Psoas muscle (tissue), 8 donors: ENCODE data around the gene H3-3A. TPM values are rescaled to one million over a fixed set of nuclear protein-coding genes. Genes with fewer than 3 reads are reported as not detected.

Source experiments
- ATAC-seq, 4 donors: fragments of 200-7000 bp; cut with Tn5 transposase; one replicate each; pipeline ENCODE4 v1.9.1; 2020; ENCODE audit warnings: moderate library complexity in 3 of 4, mild to moderate bottlenecking in 2 of 4
- DNase-seq, 2 donors: peaks; one replicate each; pipeline ENCODE4 v3.0.0-alpha.2; 2020
- H3K27ac ChIP-seq: fragments of 200-600 bp; one replicate; pipeline ENCODE4 v1.8.0; 2022
- H3K27me3 ChIP-seq, 3 donors: fragments of 200-600 bp in 1 of 3; one replicate each; pipeline versions ENCODE4 v1.6.1 to v1.8.0; 2013 to 2022; ENCODE audit warnings: low read length in 2 of 3, mild to moderate bottlenecking in 2 of 3, moderate library complexity in 1 of 3; ENCODE audit not compliant: insufficient read depth in 3 of 3
- H3K36me3 ChIP-seq, 2 donors: fragments of 200-600 bp in 1 of 2; one replicate each; pipeline versions ENCODE4 v1.6.1 to v1.8.0; 2013 to 2022; ENCODE audit warnings: low read depth in 1 of 2, mild to moderate bottlenecking in 1 of 2, moderate library complexity in 1 of 2; ENCODE audit not compliant: insufficient read depth in 1 of 2
- H3K4me1 ChIP-seq: fragments of 200-600 bp; one replicate; pipeline ENCODE4 v1.8.0; 2022
- H3K4me3 ChIP-seq: fragments of 200-600 bp; one replicate; pipeline ENCODE4 v1.8.0; 2022; ENCODE audit warnings: mild to moderate bottlenecking
- H3K9me3 ChIP-seq: fragments of 200-600 bp; one replicate; pipeline ENCODE4 v1.8.0; 2022
- WGBS, 3 donors: extraction: QIAGEN DNeasy Blood & Tissue Kit; methylation state at CpG; one replicate each; pipeline versions ENCODE4 v1.1.6 to v1.1.7; 2013; 5-methylcytosine and 5-hydroxymethylcytosine counted together
- intact Hi-C, 2 donors: fragments of 100-400 bp; cut with DNase I; formaldehyde crosslinking; loops; one replicate each; pipeline versions ENCODE4 v1.11.0 to v1.14.2; 2022
- polyA plus RNA-seq, 3 donors: library from polyadenylated mRNA; stranded (reverse); fragments of 200-250 nt; gene quantifications; one replicate each; pipeline ENCODE4 v1.2.3, GENCODE V29; 2013
- total RNA-seq, 4 donors: library from RNA; stranded (reverse); fragmentation: NEBNext Ultra II Directional in 2 of 4; extraction: Animal tissue kit (Norgen Biotek cat#: 25700) in 2 of 4; gene quantifications; one replicate each; pipeline versions ENCODE4 v1.2.1 to v1.2.4, GENCODE V29; 2021 to 2023
- TF ChIP-seq, protein P1 (sequence below): fragments of 200-600 bp; IDR thresholded peaks from one replicate; pipeline ENCODE4 v1.8.0; 2022; ENCODE audit warnings: antibody characterized with exemption
- donor health status: healthy with polysubstance abuse.
- donor health status: DM: no; HTN: no; CAD: no; lungs with moderate emphysema.
- donor health status: Bipolar disorder and iron deficiency.
- donor health status: healthy.
- donor health status: DM: yes; HTN: yes; CAD: no.
- donor health status: DM: no; HTN: no; CAD: no.
- donor health status: DM: no; HTN: no; CAD: no.
- donor health status: DM: yes; HTN: yes; CAD: no.

H3-3A gene
- total and polyA plus RNA-seq, 7 donors, result 187 to 284 (median 210) TPM

GRCh38 chr1:226108935-226109828 is 46.7 kb downstream of the H3-3A start:
- 6 to 7% (median 7%) methylated on average over 23 of the region's 23 CpGs for WGBS, 3 donors
- Histone ChIP-seq H3K27me3 (no peaks in the 10 kb centered on the region), H3K36me3 (no peaks in the 10 kb centered on the region), H3K4me1 (peaks cover 28% of the 10 kb centered on the region), H3K4me3 (peak overlapping the region; percentile 83), H3K27ac (peak overlapping the region; percentile 89), H3K9me3 (no peaks in the 10 kb centered on the region)
- TF ChIP-seq, protein P1, sequence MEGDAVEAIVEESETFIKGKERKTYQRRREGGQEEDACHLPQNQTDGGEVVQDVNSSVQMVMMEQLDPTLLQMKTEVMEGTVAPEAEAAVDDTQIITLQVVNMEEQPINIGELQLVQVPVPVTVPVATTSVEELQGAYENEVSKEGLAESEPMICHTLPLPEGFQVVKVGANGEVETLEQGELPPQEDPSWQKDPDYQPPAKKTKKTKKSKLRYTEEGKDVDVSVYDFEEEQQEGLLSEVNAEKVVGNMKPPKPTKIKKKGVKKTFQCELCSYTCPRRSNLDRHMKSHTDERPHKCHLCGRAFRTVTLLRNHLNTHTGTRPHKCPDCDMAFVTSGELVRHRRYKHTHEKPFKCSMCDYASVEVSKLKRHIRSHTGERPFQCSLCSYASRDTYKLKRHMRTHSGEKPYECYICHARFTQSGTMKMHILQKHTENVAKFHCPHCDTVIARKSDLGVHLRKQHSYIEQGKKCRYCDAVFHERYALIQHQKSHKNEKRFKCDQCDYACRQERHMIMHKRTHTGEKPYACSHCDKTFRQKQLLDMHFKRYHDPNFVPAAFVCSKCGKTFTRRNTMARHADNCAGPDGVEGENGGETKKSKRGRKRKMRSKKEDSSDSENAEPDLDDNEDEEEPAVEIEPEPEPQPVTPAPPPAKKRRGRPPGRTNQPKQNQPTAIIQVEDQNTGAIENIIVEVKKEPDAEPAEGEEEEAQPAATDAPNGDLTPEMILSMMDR, result no peak
- DNase-seq (peak in 1 of 2 donors; percentile 35), ATAC-seq (peak; percentile 39 to 71 (median 48))
- intact Hi-C loops, result no loop called here

DNA sequence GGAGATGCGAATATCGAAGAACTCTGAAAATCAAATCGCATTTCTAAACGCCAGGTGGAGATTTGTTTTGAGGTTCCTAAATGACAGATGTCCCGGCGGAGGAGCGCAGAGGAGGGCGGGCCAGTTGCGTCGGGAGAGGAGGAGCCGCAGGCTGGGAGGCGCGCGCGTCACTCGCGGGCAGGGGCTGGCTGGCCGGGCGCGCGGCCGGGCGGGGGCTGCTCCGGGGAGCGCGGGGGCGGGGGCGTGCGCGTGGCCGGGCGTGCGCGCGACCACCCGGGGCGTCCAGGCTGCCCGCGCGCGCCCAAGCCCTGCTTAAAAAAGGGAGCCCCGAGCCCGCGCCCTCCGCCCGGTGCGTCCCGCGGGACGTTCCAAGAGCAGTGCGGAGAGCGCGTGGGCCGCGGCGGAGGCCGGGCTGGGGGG is 47.3 kb downstream of the H3-3A start:
- H3K27ac ChIP-seq, result peak overlapping the region; percentile 89
- intact Hi-C loops, result loop anchor here in 1 of 2 donors (10.0 kb wide), 1 partner anchor 105 kb away; no protein-coding TSS in a partner anchor
- ATAC-seq, result peak; percentile 90 to 93 (median 92)

GRCh38 chr1:226110249-226111097 is 48.0 kb downstream of the H3-3A start:
- no peaks in the 10 kb centered on the region for H3K36me3 ChIP-seq
- 0 to 1% (median 0%) methylated on average over 45 to 73 of the region's 73 CpGs for WGBS, 3 donors
- ATAC-seq, result peak; percentile 75 to 80 (median 79)
- DNase-seq, result peak; percentile 77 to 84
- H3K4me1 ChIP-seq, result peaks cover 28% of the 10 kb centered on the region
- no peaks in the 10 kb centered on the region for H3K9me3 ChIP-seq
- TF ChIP-seq, protein P1, result no peak
- H3K27me3 ChIP-seq, result no peaks in the 10 kb centered on the region
- intact Hi-C loops, result loop anchor here in 1 of 2 donors (10.0 kb wide), 1 partner anchor 106 kb away; no protein-coding TSS in a partner anchor
- peak overlapping the region; percentile 83 for H3K4me3 ChIP-seq
- H3K27ac ChIP-seq, result peak overlapping the region; percentile 89

More for the DNA sequence above, 47.3 kb downstream of the H3-3A start:
- TF ChIP-seq, protein P1, result peak; percentile 11
- H3K9me3 ChIP-seq, result no peaks in the 10 kb centered on the region
- H3K36me3 ChIP-seq, result no peaks in the 10 kb centered on the region
- peak overlapping the region; percentile 83 for H3K4me3 ChIP-seq
- peak; percentile 90 to 94 for DNase-seq
- H3K27me3 ChIP-seq, result no peaks in the 10 kb centered on the region
- 1 to 2% (median 1%) methylated on average over 26 to 57 of the region's 57 CpGs for whole genome bisulfite sequencing, 3 donors
- H3K4me1 ChIP-seq, result peaks cover 28% of the 10 kb centered on the region

DNA sequence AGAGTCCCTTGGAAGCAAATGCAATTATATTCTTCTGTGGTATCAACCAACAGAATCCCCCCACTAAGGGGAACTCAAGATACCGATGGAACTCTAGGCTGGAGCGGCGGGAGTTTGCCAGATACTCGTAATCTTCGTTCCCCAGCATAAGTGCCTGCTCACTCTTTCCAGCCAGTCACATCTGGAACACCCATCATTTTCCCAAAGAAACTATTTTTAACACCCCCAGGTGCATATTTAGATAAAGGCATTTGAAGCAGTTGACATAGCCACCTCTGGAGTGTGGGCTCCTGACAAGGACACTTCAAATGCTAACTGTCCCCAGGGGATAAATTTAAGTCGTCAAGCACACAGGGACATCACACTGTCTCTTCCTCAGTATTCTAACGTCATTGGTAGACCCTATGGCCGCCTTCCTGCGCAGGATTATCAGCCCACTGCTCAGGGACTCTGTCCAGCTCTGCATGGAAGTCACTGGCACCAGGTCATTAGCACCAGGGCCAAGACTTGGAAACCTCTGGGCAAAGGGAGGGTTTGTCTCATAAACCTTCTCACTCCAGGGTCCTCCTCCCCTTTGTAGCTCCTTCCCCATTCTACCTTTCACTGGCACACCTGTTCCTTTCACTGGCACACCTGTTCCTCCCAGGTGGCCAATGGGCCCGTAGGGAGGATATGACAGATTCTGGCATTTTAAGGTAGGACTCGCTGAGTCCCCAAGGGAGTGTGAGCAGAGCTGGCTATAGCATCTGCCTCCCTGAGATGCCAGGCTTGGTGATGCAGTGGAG is 48.8 kb downstream of the H3-3A start:
- TF ChIP-seq, protein P1, result no peak
- Histone ChIP-seq H3K9me3 (no peaks in the 10 kb centered on the region), H3K27ac (peak overlapping the region; percentile 89), H3K4me1 (peaks cover 28% of the 10 kb centered on the region), H3K4me3 (peak overlapping the region; percentile 83), H3K36me3 (no peaks in the 10 kb centered on the region), H3K27me3 (no peaks in the 10 kb centered on the region)
- intact Hi-C loops, result loop anchor here in 1 of 2 donors (10.0 kb wide), 1 partner anchor 106 kb away; no protein-coding TSS in a partner anchor
- 12 to 20% (median 17%) methylated on average over 11 of the region's 11 CpGs for WGBS, 3 donors
- no peak for ATAC-seq
- no peak for DNase-seq
